Left cardiac atrium (tissue), 4 donors: ENCODE measurements around the gene LPAR3. TPM values are rescaled to one million over a fixed set of nuclear protein-coding genes. Genes with fewer than 3 reads are reported as not detected.

Source experiments
- ATAC-seq, 2 donors: fragments of 200-7000 bp; cut with Tn5 transposase; one replicate each; pipeline ENCODE4 v1.9.1; 2020; ENCODE audit warnings: mild to moderate bottlenecking in 2 of 2, moderate library complexity in 2 of 2
- DNase-seq: peaks from one replicate; pipeline ENCODE4 v3.0.0-alpha.2; 2020
- intact Hi-C, 2 donors: fragments of 100-400 bp; cut with DNase I; formaldehyde crosslinking; loops; one replicate each; pipeline versions ENCODE4 v1.14.1 to v1.15.1; 2022 to 2023
- total RNA-seq, 2 donors: library from RNA; stranded (reverse); fragmentation: NEBNext Ultra II Directional; extraction: Animal tissue kit (Norgen Biotek cat#: 25700); gene quantifications; one replicate each; pipeline ENCODE4 v1.2.1, GENCODE V29; 2021
- donor health status: DM: no; HTN: yes; CAD: no.
- donor health status: DM: no; HTN: yes; CAD: no; lungs with severe emphysema.
- donor health status: DM: yes; HTN: yes; CAD: no.
- donor health status: Dilated cardiomyopathy.

The LPAR3 gene
- total RNA-seq, 2 donors from 2014 or later, result 22.1 to 29.9 TPM

DNA sequence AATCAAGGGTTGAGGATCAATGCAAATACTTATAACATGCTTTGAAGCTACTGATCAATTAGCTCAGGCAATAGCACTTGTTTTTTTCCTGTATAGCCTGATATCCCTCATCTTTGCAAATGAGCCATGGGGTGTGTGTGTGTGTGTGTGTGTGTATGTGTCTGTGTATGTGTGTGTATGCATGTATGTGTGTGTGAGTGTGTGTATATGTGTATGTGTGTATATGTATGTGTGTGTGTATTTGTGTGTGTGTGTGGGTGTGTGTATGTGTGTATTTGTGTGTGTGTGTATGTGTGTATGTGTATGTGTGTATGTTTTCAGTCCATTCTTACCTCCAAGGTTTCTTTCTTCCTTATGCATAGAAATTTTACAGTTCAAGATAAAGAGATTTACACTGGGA is 124.4 kb downstream of the LPAR3 start:
- ATAC-seq (no peak), DNase-seq (no peak)
- intact Hi-C loops, result no loop called here

DNA sequence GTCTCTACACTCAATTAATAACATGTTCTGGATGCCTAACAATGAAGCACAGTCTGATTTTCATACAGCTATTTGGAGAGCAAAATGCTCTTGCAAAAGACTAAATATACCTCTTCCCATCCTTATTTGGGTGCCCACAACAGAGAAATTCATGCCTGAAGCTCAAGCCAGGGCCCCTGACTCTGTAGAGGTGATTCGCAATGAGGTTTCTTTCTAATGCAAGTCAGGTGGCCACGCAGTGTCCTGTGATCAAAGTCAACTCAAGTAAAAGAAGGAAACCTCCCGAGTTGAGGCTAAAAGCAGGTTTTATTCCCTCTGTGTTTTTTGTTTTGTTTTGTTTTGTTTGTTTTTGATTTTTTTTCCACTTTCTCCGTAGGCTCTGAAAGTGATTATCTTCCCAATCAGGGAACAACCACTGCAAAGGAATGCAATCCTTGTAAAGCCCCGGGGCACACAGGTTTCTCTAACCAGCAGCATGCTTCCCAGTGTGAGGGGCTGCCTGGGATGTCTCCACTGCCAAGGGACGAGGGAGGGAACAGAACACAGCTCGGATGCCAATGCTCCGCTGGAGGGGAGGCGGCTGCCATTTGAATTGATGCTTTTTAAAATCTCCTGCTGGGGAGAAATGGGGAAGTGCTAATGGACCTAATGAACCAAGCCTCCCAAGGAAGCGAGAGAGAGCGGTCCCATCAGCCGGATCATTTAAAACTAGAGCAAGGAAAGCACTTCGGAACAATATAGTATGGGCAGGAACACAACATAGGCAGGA is 128.9 kb downstream of the LPAR3 start:
- intact Hi-C loops, result no loop called here
- DNase-seq (no peak), ATAC-seq (no peak)

DNA sequence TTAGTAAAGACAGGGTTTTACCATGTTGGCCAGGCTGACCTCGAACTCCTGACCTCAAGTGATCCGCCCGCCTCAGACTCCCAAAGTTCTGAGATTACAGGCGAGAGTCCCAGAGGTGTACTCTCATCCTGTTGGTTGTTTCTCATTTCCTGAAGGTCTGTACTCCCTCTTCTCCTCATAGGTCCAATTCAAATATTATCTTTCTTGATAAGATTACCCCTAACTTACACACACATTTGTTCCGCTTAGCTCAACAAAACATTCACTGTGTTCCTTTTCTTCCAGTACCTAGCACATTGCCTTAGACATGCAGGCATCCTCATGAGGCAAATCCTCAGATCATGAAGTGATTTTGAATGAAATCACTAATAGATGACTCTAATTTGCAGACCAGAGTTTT is 130.3 kb downstream of the LPAR3 start:
- peak in 1 of 2 donors; percentile 50 for ATAC-seq
- DNase-seq, result no peak
- intact Hi-C loops, result no loop called here

Other genes with a start within 250 kb of the LPAR3 start
- 10 to 100 TPM; 14.8 to 20.0 TPM for gene SSX2IP, start 202.7 kb downstream of the LPAR3 start, total RNA-seq
- 1 to 10 TPM in 1 of 2 donors, under 1 TPM in 1; 0.62 to 1.0 TPM for gene MCOLN2, start 103.9 kb upstream of the LPAR3 start, total RNA-seq
- 10 to 100 TPM in 1 of 2 donors, 1 to 10 TPM in 1; 7.6 to 11.6 TPM for gene MCOLN3, start 155.3 kb upstream of the LPAR3 start, total RNA-seq